Thyroid gland (tissue), 4 donors: ENCODE measurements around the gene ARHGDIB. TPM values are rescaled to one million over a fixed set of nuclear protein-coding genes. Genes with fewer than 3 reads are reported as not detected.

Experiments used
- DNase-seq, 2 donors: peaks; one replicate each; pipeline ENCODE4 v3.0.0-alpha.2; 2019
- H3K27ac ChIP-seq, 3 donors: fragments of 200-600 bp; sonication (generic); 1 replicate in 2 of 3; 2 replicates in 1 of 3; pipeline ENCODE4 v1.5.1; 2016 to 2019; ENCODE audit warnings: mild to moderate bottlenecking in 1 of 3, moderate library complexity in 1 of 3
- H3K27me3 ChIP-seq: fragments of 200-600 bp; sonication (generic); one replicate; pipeline ENCODE4 v1.5.1; 2019
- H3K36me3 ChIP-seq, 2 donors: fragments of 200-600 bp; sonication (generic); one replicate each; pipeline ENCODE4 v1.5.1; 2016 to 2019
- H3K4me1 ChIP-seq, 2 donors: fragments of 200-600 bp; sonication (generic); one replicate each; pipeline ENCODE4 v1.5.1; 2017 to 2019
- H3K4me3 ChIP-seq, 3 donors: fragments of 200-600 bp; sonication (generic); replicated peaks in 1 of 3; 1 replicate in 2 of 3; 2 replicates in 1 of 3; pipeline ENCODE4 v1.5.1; 2016; ENCODE audit warnings: mild to moderate bottlenecking in 1 of 3
- H3K9me3 ChIP-seq: fragments of 200-600 bp; sonication (generic); one replicate; pipeline ENCODE4 v1.5.1; 2017
- POLR2A ChIP-seq, 2 donors: fragments of 450-650 bp; IDR thresholded peaks; one replicate each; pipeline ENCODE4 v1.6.1; 2017; ENCODE audit warnings: antibody characterized with exemption in 2 of 2, mild to moderate bottlenecking in 2 of 2, moderate library complexity in 1 of 2
- WGBS, 2 donors: methylation state at CpG; one replicate each; pipeline ENCODE4 v1.1.5; 2017; 5-methylcytosine and 5-hydroxymethylcytosine counted together
- intact Hi-C: fragments of 100-400 bp; cut with DNase I; formaldehyde crosslinking; loops from one replicate; pipeline ENCODE4 v1.15.1; 2023
- total RNA-seq, 4 donors: library from RNA; depleted of rRNA; stranded (reverse); fragments of >200 nt; gene quantifications; one replicate each; pipeline ENCODE4 v1.2.3, GENCODE V29; 2016
- TF ChIP-seq, protein P1 (sequence below), 6 experiments: fragments of 200-600 bp in 3 of 6; fragments of 450-650 bp in 3 of 6; sonication (generic) in 3 of 6; IDR thresholded peaks; one replicate each; pipeline ENCODE4 v1.5.1; 2016 to 2019; ENCODE audit warnings: antibody characterized with exemption in 6 of 6, mild to moderate bottlenecking in 2 of 6, inconsistent platforms in 1 of 6, moderate library complexity in 1 of 6

ARHGDIB gene
- total RNA-seq, 4 donors from 2014 or later = 54.4 to 107 (median 65.9) TPM

DNA sequence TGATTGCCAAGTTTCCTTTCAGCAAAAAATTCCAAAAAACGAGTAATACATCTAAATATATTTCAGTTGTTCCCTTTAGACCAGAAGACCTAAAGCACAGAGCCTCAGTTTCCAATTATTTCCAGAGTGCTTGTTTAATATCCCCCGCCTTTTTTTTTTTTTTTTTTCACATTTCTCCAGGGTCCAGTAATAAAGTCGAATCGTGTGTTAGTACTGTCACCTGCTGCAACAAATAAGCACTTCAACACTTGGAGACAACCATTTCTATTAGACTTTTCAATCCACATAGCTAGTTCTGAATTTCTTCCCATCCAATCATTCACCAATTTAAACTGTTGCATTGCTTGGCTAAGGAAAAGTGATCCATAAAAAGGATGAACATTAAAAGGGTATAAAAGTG is 25.0 kb upstream of the ARHGDIB start:
- Histone ChIP-seq H3K4me3 (no peak overlapping the region), H3K4me1 (peaks cover 0 to 2% of the 10 kb centered on the region in 2 donors), H3K27ac (no peak overlapping the region), H3K9me3 (no peaks in the 10 kb centered on the region), H3K36me3 (no peaks in the 10 kb centered on the region), H3K27me3 (no peaks in the 10 kb centered on the region)
- no peak for DNase-seq
- intact Hi-C loops = no loop called here
- TF ChIP-seq, protein P1, sequence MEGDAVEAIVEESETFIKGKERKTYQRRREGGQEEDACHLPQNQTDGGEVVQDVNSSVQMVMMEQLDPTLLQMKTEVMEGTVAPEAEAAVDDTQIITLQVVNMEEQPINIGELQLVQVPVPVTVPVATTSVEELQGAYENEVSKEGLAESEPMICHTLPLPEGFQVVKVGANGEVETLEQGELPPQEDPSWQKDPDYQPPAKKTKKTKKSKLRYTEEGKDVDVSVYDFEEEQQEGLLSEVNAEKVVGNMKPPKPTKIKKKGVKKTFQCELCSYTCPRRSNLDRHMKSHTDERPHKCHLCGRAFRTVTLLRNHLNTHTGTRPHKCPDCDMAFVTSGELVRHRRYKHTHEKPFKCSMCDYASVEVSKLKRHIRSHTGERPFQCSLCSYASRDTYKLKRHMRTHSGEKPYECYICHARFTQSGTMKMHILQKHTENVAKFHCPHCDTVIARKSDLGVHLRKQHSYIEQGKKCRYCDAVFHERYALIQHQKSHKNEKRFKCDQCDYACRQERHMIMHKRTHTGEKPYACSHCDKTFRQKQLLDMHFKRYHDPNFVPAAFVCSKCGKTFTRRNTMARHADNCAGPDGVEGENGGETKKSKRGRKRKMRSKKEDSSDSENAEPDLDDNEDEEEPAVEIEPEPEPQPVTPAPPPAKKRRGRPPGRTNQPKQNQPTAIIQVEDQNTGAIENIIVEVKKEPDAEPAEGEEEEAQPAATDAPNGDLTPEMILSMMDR (IDR thresholded peaks at IDR 0.05) = peak in 2 of 6 experiments; percentile 17 to 26
- TF ChIP-seq POLR2A (IDR thresholded peaks at IDR 0.05) = no peak
- 73 to 76% methylated on average over 4 of the region's 4 CpGs for WGBS, 2 donors

- no peak overlapping the region for H3K27ac ChIP-seq
- no peaks in the 10 kb centered on the region for H3K36me3 ChIP-seq
- H3K4me3 ChIP-seq = no peak overlapping the region
- WGBS, 2 donors = 82 to 84% methylated on average over 1 of the region's 1 CpG
- H3K4me1 ChIP-seq = peaks cover 0 to 2% of the 10 kb centered on the region in 2 donors
- H3K27me3 ChIP-seq = no peaks in the 10 kb centered on the region
- no peak for DNase-seq
- TF ChIP-seq, protein P1 (IDR thresholded peaks at IDR 0.05) = no peak
- no peak for TF ChIP-seq POLR2A (IDR thresholded peaks at IDR 0.05)
- intact Hi-C loops = no loop called here
- no peaks in the 10 kb centered on the region for H3K9me3 ChIP-seq
Observed at GRCh38 chr12:14984766-14985285, 23.4 kb upstream of the ARHGDIB start.

- 58 to 68% methylated on average over 1 of the region's 1 CpG for WGBS, 2 donors
- no peak for DNase-seq
- H3K36me3 ChIP-seq = no peaks in the 10 kb centered on the region
- no peaks in the 10 kb centered on the region for H3K9me3 ChIP-seq
- intact Hi-C loops = no loop called here
- H3K4me3 ChIP-seq = no peak overlapping the region
- peaks cover 0 to 2% of the 10 kb centered on the region in 2 donors for H3K4me1 ChIP-seq
- no peaks in the 10 kb centered on the region for H3K27me3 ChIP-seq
- no peak overlapping the region for H3K27ac ChIP-seq
- TF ChIP-seq, protein P1 (IDR thresholded peaks at IDR 0.05) = no peak
- no peak for TF ChIP-seq POLR2A (IDR thresholded peaks at IDR 0.05)
Observed at GRCh38 chr12:14984036-14984435, 22.6 kb upstream of the ARHGDIB start.

DNA sequence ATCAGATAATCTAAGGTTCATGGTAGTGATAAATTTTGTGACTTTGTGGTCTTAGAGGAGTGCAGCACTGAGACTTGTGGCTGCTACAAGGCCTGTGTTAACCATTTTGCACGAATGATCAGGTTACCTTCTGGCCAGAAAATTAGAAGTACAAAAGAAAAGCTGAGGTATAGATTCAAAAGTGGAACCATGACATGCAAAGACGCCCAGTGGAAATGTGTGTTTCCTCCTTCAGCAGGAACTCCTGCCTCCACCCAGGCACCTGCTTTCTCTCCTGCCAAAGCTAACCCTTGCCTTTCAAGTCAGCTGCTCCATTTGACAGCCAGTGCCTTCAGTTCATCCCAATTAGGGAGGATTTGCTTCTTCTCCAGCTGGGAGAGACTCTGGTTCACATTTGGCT is 21.6 kb upstream of the ARHGDIB start:
- intact Hi-C loops = no loop called here
- H3K9me3 ChIP-seq = no peaks in the 10 kb centered on the region
- WGBS, 2 donors = 78 to 81% methylated on average over 2 of the region's 2 CpGs

GRCh38 chr12:14982562-14982961 is 21.2 kb upstream of the ARHGDIB start:
- H3K4me3 ChIP-seq = no peak overlapping the region
- DNase-seq = no peak
- H3K36me3 ChIP-seq = no peaks in the 10 kb centered on the region
- intact Hi-C loops = no loop called here
- no peaks in the 10 kb centered on the region for H3K9me3 ChIP-seq
- H3K27me3 ChIP-seq = no peaks in the 10 kb centered on the region
- TF ChIP-seq, protein P1 (IDR thresholded peaks at IDR 0.05) = no peak
- TF ChIP-seq POLR2A (IDR thresholded peaks at IDR 0.05) = no peak
- peaks cover 0 to 2% of the 10 kb centered on the region in 2 donors for H3K4me1 ChIP-seq
- 91 to 95% methylated on average over 1 of the region's 1 CpG for WGBS, 2 donors
- H3K27ac ChIP-seq = no peak overlapping the region

More for the DNA sequence above, 21.6 kb upstream of the ARHGDIB start:
- H3K27me3 ChIP-seq = no peaks in the 10 kb centered on the region
- no peak for TF ChIP-seq POLR2A (IDR thresholded peaks at IDR 0.05)
- TF ChIP-seq, protein P1 (IDR thresholded peaks at IDR 0.05) = no peak
- no peak overlapping the region for H3K4me3 ChIP-seq
- no peak overlapping the region for H3K27ac ChIP-seq
- H3K4me1 ChIP-seq = peaks cover 0 to 2% of the 10 kb centered on the region in 2 donors
- no peak for DNase-seq
- H3K36me3 ChIP-seq = no peaks in the 10 kb centered on the region
